A673 (cell line): Measurements from ENCODE around the gene OLIG2.

Source experiments
- CTCF ChIP-seq: fragments of 300-800, 200-600 bp; sonication (generic); conservative IDR thresholded peaks from 2 replicates; pipeline ENCODE4 v1.5.1; 2017; ENCODE audit warnings: low read depth, mild to moderate bottlenecking, antibody characterized with exemption, low read length, moderate library complexity, mixed read lengths
- EZH2 ChIP-seq: fragments of 200-600 bp; sonication (generic); IDR thresholded peaks from 2 replicates; pipeline ENCODE4 v1.6.1; 2017; ENCODE audit warnings: borderline replicate concordance, low read depth, mild to moderate bottlenecking, mixed read lengths, antibody characterized with exemption, low read length; ENCODE audit not compliant: poor library complexity, severe bottlenecking

GRCh38 chr21:33020558-33021100, 5.1 kb upstream of the OLIG2 start:
- TF ChIP-seq CTCF (no peak), EZH2 (no peak)
